Astrocyte of the spinal cord (primary cell): ENCODE data around the gene CHCHD6.

Source experiments
- DNase-seq: peaks from one replicate; pipeline ENCODE4 v3.0.0; 2011; ENCODE audit warnings: low read depth, low spot score
- H3K4me3 ChIP-seq: 2 replicates; pipeline ENCODE4 v1.5.1; 2011; ENCODE audit warnings: low read depth, mild to moderate bottlenecking, low read length, moderate library complexity
- in situ Hi-C: cut with HindIII; loops from 2 replicates; pipeline ENCODE4 v1.10.0; 2017; ENCODE audit warnings: low sequenced_read_pairs
- TF ChIP-seq, protein P1 (sequence below): IDR thresholded peaks from 2 replicates; pipeline ENCODE4 v1.5.1; 2012; ENCODE audit warnings: low read depth, mild to moderate bottlenecking, low read length, inconsistent platforms

CHCHD6 gene

DNA sequence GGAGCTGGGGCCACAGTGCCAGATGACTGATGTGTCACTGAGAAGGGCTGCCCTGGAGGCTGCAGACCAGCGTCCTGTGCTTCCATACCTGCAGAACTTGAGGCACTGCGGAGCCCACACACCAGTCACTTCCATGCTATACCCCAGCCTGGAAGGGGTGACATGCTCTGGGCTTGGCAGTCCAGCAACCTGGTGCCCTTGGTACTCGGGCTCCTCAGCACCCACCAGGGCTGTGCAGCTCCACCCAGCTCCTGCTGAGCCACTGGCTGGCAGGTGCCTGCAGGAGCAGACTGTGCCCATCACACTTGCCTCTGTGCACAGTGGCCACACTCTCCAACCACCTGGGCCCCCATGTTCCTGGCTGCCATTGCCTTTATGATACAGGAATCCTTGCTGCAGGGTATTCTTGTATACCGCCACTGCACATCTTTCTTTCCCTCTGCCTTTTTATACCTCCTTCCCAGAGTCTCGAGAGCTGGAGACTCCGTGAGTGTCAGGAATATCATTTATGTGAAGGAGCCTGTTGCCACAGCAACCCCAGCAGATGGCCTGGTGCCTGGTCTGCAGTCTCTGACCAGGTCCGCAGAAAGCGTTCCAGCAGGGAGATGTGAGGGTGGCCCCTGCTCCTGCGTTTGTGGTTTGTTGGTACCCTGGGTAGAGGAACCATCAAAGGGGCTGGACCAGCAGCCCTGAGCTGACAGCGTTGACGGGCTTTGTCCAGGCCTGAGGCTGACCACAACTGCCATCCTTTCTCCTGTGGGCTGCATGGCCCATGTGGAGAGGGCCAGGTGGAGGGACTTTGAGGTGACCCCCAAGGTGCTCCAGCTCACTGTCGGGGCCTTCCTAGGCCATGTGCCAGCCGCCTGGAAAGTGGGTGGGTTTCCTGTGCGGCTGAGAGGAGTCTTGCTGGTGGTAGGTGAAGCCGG, 185.5 kb downstream of the CHCHD6 start:
- no peak overlapping the region for H3K4me3 ChIP-seq
- no peak for DNase-seq
- TF ChIP-seq, protein P1, sequence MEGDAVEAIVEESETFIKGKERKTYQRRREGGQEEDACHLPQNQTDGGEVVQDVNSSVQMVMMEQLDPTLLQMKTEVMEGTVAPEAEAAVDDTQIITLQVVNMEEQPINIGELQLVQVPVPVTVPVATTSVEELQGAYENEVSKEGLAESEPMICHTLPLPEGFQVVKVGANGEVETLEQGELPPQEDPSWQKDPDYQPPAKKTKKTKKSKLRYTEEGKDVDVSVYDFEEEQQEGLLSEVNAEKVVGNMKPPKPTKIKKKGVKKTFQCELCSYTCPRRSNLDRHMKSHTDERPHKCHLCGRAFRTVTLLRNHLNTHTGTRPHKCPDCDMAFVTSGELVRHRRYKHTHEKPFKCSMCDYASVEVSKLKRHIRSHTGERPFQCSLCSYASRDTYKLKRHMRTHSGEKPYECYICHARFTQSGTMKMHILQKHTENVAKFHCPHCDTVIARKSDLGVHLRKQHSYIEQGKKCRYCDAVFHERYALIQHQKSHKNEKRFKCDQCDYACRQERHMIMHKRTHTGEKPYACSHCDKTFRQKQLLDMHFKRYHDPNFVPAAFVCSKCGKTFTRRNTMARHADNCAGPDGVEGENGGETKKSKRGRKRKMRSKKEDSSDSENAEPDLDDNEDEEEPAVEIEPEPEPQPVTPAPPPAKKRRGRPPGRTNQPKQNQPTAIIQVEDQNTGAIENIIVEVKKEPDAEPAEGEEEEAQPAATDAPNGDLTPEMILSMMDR: no peak
- in situ Hi-C loops: no loop called here

DNA sequence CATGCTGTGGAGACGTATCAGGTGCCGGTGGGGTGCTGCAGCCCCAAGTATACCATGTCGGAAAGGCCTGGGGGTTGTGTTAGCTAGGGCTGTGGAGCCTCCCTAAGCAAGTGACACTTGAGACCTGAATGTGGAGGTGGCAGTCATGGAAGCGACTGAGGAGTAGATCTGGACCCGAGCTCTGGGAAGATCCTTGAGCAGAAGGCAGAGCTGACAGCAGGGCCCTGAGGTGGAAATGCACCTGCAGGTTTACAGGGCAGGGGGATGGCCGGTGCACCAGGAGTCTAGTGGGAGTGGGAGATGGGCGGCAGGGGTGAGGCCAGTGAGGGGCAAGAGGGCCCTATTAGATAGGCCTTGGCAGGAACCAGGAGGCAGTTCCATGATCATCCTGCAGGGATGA, 187.1 kb downstream of the CHCHD6 start:
- in situ Hi-C loops: no loop called here
- H3K4me3 ChIP-seq: no peak overlapping the region
- no peak for DNase-seq
- TF ChIP-seq, protein P1: no peak

DNA sequence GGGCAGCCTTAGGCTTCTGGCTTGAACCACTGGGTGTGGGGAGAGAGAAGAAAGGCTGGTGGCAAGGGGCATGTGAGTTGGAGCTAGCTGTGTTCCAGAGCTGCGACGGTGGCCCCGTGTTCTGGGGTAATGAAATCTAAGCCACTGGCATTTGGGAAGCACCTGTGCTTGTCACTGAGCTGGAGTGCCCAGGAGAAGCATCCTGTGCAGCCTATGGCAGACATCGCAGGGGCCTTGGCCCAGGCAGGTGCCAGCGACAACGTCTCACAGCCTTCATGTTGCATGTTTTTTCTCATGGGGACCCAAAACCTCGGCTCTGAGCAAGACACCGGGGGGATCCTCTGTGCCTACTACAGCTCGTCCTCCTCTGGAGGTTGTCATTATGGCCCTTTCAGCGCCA, 187.8 kb downstream of the CHCHD6 start:
- TF ChIP-seq, protein P1: no peak
- no peak overlapping the region for H3K4me3 ChIP-seq
- no peak for DNase-seq
- in situ Hi-C loops: no loop called here

DNA sequence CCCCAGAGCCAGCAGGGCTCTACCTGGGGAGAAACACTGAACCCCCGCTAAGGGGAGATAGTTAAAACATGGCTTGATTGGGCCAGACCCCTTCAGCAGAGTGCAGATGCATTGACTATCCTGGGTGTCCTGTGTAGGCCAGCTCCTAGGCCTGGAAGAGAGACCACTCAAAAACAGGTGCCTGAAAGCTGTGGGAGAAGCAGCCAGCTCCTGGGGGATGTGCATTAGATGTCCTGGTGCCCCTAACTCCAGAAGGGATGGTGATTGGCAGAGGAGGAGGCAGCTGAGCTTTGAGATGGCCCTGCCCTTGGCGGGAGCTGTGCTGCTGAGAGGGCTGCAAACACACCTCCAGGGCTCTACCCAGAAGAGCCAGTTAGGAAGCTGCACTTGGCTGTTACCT, 189.6 kb downstream of the CHCHD6 start:
- H3K4me3 ChIP-seq: no peak overlapping the region
- TF ChIP-seq, protein P1: no peak
- in situ Hi-C loops: no loop called here
- DNase-seq: no peak

DNA sequence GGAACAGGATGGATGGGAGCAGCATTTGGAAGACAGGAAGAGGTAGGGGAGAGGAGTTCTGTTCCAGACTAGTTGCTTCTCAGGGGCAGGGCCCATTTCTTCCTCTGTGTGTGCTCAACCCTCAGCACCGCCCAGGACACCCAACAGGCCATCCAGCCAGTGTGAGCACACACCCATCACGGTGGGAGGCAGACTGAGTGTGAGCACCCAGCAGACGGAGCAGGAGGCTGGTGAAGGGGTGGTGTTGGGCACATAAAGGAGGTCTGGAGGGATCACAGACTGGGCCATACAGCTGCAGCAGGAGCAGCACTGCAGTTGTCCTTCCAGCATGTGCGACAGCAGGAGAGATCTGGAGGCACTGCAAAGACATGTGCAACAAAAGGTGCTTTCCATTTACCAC, 190.4 kb downstream of the CHCHD6 start:
- TF ChIP-seq, protein P1: no peak
- DNase-seq: no peak
- in situ Hi-C loops: no loop called here
- H3K4me3 ChIP-seq: no peak overlapping the region

DNA sequence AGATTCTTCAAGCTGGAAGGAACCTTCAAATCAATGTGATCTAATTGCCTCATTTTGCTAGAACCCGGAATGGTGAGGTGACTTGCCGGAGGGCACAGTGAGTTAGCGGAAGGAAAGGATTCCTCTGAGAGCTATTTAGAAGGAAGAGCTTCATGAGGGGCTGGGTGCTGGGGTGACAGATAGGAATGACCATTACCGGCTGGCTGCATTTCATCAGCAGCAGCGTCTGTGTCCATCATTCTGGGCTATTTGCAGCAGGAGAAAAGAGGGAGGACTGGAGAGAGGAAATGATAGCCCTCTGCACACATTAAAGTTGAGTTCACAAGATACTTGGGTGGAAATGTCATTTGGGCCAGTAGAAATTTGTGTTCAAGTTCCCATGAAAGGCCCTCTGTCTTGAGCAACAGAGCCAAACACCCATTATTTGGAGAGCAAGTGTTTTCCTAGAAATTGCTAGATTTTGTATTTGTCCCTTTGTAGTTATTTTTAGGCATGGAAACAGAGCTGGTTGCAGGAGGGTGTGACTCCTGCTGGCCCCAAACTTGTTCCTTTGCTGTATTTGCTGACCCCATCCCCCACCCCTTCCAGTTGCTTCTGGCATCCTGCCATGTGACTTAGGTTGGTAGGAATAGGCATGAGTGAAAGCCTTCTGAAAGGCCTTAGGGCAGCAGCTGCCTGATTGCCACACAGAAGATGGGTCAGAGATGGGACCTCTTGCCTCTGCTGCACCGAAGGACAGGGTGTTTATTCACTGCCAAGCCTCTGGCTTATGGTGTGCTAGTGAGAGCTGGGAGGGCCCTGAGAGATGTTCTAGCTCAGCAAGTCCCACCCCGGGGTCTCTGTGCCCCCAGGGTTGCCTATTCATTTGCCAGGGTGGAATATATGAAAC, 191.4 kb downstream of the CHCHD6 start:
- TF ChIP-seq, protein P1: no peak
- DNase-seq: no peak
- H3K4me3 ChIP-seq: no peak overlapping the region
- in situ Hi-C loops: no loop called here
